ENCODE data around the gene IQCN.

Gene IQCN

GRCh38 chr19:18211683-18212082, 62.6 kb downstream of the IQCN start:
- TF ChIP-seq, protein P1, sequence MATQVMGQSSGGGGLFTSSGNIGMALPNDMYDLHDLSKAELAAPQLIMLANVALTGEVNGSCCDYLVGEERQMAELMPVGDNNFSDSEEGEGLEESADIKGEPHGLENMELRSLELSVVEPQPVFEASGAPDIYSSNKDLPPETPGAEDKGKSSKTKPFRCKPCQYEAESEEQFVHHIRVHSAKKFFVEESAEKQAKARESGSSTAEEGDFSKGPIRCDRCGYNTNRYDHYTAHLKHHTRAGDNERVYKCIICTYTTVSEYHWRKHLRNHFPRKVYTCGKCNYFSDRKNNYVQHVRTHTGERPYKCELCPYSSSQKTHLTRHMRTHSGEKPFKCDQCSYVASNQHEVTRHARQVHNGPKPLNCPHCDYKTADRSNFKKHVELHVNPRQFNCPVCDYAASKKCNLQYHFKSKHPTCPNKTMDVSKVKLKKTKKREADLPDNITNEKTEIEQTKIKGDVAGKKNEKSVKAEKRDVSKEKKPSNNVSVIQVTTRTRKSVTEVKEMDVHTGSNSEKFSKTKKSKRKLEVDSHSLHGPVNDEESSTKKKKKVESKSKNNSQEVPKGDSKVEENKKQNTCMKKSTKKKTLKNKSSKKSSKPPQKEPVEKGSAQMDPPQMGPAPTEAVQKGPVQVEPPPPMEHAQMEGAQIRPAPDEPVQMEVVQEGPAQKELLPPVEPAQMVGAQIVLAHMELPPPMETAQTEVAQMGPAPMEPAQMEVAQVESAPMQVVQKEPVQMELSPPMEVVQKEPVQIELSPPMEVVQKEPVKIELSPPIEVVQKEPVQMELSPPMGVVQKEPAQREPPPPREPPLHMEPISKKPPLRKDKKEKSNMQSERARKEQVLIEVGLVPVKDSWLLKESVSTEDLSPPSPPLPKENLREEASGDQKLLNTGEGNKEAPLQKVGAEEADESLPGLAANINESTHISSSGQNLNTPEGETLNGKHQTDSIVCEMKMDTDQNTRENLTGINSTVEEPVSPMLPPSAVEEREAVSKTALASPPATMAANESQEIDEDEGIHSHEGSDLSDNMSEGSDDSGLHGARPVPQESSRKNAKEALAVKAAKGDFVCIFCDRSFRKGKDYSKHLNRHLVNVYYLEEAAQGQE (IDR thresholded peaks at IDR 0.05; ENCODE audit: insufficient read depth in 1 of 2, low read depth in 2 of 2, low read length in 2 of 2): no peak
- no peak for TF ChIP-seq SIN3A (IDR thresholded peaks at IDR 0.05; ENCODE audit: borderline replicate concordance, insufficient read depth, low read length)
- TF ChIP-seq POLR2AphosphoS5 (IDR thresholded peaks at IDR 0.05; ENCODE audit: low read depth, low read length): no peak
- TF ChIP-seq TAF1 (IDR thresholded peaks at IDR 0.05; ENCODE audit: borderline replicate concordance, insufficient read depth, low read length): no peak
- no peak for TF ChIP-seq FOXP2 (optimal IDR thresholded peaks at IDR 0.05; ENCODE audit: borderline replicate concordance, extremely low read depth, extremely low read length, insufficient read depth)

DNA sequence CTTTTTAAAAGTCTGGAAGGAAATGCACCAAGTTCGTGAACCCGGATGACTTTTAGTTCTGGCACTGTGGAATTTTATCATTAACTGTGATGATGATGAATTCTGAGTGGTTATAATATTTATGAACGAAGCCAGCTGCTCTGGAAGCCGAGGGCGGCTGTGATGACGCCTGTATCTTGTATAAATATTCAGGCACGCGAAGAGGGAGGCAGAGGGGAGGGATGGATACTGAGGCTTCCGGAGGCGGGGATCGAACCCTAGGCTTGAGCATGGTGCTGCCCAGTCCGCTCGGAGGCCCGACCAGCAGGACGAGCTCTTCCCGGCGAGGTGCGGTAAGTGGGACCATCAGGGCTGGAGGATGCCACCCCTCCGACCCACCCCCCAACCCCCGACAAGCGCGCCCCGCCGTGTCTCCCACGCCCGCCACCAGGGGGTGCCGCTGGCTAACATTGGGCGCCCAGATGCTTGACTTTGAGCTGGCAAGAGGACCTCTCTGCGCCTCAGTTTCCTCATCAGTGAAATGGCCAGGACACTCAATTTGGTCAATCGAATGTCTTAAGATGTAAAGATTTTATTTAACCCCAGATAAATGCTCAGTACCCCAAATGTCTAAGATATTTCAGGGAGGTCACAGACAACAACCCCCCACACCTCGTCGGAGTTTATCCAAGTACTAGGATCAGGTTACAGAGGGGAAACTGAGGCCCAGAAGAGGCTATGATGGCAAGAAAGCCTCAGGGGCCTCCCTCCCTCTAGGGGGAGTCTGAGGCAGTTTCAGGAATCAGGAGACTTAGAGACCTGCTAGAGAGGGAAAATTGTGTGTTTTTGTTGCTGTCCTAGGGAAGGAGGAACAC, 65.9 kb downstream of the IQCN start:
- TF ChIP-seq SIN3A (IDR thresholded peaks at IDR 0.05; ENCODE audit: borderline replicate concordance, insufficient read depth, low read length): no peak
- TF ChIP-seq POLR2AphosphoS5 (IDR thresholded peaks at IDR 0.05; ENCODE audit: low read depth, low read length): no peak
- no peak for TF ChIP-seq TAF1 (IDR thresholded peaks at IDR 0.05; ENCODE audit: borderline replicate concordance, insufficient read depth, low read length)
- TF ChIP-seq, protein P1 (IDR thresholded peaks at IDR 0.05; ENCODE audit: insufficient read depth in 1 of 2, low read depth in 2 of 2, low read length in 2 of 2): no peak
- no peak for TF ChIP-seq FOXP2 (optimal IDR thresholded peaks at IDR 0.05; ENCODE audit: borderline replicate concordance, extremely low read depth, extremely low read length, insufficient read depth)

Measured in PFSK-1 (cell line).